Activated CD4-positive, CD25-positive, alpha-beta regulatory T cell (primary cell): ENCODE results near the gene CSAD.
"Not testable (repeated sequence)": the region's sequence is repeated elsewhere in the genome, so short reads cannot be mapped to it uniquely, and the experiment has no call there.

Source experiments
- DNase-seq, 4 experiments: peaks; one replicate each; lab custom pipeline; 2025; lab: John Stamatoyannopoulos, UW

The CSAD gene

DNA sequence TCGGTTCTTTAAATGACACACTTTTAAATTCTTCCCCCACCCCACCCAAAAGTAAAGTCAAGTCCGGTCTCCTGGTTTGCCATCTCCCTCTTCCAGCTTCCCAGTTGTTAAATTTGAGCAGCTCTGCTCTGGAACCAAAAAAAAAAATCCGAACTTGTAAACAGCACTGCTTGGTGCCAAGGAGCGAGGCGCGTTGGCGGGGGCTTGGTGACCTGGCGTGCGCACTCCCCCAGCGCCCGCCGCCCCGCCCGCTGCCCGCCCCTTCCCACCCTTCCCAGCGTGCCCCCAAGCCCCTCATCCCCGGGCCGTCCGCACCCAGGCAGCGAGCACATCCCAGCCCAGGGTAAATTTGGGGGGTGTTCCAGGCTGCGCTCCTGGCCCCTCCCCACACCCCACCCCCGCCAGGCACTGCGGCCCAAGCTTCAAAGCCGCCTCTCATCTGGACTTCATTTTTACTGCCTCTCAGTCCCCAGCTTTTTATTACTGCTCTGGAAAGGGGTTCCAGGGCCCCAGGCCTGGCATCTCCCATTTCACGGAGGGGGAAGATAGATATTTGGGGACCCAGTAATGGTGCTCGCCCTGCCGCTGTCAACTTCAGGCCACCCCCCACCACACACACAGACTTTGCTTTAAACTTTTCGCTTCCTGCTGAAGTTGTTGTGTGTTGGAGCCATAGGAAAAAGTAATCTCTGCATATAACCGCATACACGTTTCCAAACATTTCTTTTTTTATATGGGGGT is 38.0 kb upstream of the CSAD start:
- no peak for DNase-seq

DNA sequence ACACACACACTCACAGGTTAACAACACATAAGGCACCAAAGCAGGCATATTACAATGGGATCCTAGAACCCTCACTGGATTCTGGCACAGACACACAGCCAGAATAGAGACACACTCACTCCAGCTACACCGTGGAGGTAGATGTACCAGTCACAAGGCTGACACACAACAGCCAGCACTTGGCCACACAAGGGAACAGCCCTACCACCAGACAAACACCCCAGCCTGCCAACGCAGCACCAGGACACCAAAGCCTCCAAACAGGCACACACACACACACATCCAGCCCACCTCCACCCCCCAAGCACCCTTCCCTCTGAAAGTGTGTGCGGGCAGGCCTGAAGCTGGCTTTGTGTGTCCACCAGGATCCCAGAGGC is 37.2 kb upstream of the CSAD start:
- no peak for DNase-seq

DNA sequence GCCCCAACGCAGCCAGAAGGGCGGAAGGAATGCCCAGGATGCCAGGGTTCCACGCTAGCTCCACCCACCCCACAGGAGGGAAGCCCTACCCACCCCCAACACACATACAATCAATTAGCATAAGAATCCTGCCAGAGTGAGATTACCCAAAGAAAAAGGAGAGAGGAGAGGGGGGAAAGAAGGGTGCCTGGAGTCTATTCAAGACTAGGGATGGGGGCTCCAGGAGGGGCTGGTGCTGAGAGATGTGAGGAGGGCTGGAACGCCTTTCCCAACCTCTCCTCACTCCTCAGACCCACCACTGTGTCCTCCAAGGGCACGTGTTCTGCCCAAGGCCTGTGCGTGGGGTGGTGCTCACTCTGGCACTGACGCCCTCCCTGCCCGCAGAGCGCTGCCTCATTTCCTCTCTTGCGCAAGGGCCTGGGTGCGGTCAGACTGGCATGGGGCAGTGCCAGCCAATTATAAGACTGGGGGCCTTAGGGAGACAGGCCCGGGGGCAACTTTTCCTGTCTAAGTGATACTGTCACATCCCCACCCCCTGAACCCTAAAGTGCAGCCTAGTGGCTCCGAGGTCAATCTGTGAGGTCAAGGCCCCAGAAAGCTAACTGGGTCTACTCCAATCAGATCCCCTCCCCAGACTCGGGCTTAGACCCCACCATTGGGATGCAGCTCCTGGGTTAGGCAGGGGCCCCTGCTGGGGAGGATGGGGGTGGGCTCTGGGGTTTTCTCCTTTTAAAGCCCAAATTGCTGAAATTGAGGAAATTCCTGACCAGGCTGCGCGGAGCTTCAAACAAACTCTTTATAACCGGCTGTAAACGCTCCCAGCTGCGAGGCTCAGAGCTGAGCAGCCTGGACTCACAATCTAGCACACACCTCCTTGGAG is 36.6 kb upstream of the CSAD start:
- DNase-seq = no peak

DNA sequence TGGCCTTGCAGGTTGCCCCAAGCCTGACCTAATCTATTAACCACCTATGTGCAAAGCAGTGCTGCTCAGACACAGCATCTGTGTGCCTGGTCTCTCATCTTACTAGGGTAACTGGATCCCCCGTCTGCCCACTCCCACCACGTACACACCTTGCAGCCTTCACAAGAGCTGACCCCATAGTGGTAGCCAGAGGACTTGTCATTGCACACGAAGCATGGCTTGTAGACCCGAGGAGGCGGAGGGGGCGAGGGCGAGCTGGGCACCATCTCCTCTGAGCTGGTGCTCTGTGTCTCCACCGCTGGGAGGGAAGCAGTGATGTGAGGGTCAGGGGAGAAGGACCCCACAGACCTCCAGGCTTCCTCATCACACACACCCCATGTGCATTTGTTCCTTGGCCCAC is 34.8 kb upstream of the CSAD start:
- DNase-seq = no peak

DNA sequence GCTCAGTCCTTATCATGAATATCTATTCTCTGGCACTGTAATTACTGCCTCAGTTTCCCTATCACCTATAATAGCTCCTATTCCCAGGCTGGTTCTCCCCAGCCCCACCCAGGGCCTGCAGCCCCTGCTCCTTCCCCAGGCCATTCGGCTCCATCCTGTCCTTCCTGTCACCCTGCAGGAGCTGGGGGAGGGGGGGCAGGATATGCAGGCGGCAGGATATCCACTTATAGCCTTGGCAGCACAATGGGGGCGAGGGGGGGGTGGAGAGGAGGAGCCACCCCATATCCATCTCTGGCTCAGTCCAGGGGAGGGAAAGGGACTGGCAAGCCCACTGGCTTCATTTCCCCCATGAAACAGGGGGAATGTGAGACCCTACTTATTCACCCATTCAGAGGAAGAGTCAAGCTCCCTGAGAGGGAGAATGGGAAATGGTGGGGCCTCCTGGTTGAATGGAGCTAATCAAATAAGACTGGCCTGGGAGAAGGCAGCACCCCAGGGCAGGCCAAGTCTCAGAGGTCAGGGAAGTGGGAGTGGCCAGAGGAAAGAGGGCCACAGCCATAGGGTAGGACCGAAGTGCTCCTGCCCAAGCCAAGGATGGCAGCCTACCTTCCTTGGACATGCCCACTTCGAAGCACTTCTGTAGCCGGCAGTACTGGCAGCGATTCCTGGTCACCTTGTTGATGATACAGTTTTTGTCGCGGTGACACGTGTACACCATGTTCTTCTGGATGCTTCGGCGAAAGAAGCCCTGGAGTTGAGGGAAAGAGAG is 34.1 kb upstream of the CSAD start:
- DNase-seq = no peak

DNA sequence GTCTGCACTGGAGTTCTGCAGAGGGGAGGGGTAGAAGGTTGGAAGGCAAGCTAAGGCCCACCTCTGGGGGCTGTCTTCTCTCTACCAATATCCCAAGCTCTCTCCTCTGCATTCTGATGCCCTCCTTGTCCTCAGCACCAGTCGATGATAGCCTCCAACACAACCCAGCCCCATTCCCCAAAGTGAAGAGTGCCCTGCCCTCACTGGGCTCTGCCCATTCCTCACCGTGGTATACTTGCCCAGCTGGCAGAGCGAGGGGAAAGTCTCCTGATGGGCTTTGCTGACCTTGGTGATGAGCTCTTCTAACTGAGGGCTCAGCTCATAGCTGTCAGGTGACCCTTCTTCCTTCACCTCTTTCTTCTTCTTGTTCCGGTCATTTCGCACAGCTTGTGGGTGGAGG is 33.5 kb upstream of the CSAD start:
- DNase-seq = no peak

DNA sequence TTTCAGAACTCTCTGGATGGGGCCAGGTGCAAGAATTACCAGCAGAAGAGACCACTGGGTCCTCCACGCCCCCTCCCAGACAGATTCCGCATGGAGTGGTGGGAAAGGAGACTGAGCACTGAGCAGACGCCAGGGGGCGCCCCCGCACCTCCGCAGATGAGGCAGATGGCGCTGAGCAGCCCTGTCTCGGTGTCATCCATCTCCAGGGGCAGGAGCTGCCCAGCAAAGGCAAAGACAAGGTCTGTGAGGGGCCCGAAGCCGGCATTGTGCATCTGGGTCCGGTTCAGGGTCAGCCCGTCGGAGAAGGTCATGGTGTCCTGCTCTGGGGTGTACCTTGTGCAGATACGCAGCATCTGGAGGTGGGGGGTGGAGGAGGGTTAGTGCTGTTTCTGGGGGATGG is 32.6 kb upstream of the CSAD start:
- peak; percentile 71 to 80 (median 78) for DNase-seq

DNA sequence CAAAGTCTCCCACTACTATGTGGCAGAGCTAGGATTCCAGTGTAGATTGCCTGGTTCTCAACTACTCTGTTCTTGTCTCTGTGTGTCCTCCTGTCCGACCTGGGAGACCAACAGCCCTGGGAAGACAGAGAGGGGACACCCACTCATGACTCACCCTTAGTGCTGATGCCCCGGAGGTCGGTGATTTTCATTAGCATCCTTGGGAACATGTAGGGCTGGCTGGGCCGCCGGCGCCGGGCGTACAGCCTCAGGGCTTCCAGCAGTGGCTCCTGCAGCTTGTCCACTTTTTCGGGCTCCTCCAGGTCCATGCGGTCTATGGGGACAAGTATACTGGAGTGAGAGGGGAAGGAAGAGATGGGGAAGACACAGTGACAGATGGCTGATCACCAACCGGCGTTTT is 32.2 kb upstream of the CSAD start:
- no peak for DNase-seq

DNA sequence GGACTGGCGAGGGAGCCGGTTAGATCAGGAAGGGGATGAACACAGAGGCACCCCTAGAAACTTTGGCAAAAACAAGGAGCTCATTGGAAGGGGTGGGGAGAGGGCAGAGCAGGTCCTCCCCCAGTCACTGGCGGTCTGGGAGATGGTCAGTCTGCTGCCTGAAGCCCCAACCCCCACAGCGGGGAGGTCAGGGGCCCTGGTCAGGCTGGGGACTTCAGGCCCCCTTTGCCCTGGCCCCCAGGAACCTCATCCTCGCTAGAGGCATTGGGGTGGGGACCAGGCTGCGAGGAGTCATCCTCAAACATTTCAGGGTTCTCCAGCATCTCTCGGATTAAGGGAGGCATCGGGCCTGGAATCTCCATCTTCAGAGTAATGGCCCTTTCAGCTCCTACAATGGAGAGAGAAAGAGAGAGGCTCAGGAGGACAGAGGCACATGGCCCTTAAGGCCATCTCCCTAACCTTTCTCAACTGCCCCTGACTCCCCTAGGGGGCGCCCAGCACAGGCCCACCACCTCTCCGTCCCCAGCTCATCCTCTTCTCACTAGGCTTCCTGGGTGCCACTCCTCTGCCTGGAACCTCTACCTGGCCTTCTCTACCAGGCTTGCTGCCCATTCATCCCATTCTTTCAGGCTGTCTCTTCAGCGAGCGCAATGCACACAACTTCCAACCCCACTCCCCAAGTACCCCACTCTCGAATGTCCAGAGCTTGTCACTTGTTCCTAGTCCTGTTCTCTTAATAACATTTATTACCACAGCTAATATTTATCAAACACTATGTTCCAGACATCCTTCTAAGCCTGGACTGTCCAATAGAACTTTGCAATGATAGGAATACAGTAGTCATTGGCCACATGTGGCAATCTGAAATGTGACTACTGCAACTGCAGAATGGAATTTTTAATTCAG is 31.0 kb upstream of the CSAD start:
- DNase-seq = no peak

DNA sequence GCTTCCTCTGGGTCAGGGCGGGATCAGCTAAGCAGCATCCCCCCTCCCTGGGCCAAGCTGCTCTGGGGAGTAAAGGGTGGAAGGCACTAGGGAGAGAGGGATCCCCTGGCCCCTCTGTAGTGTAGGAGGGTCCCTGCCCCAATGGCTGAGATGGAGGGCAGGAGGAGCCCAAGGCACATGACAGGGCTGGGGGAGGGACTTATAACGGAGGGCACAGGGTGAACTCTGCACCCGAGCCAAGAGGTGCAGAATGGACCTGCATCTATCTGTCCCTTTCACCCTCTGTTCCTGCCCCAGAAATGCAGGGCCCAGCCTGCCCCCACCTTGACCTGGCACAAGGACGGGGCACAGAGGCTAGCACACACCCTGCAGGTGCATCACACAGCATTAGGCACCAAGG is 30.1 kb upstream of the CSAD start:
- DNase-seq = no peak

DNA sequence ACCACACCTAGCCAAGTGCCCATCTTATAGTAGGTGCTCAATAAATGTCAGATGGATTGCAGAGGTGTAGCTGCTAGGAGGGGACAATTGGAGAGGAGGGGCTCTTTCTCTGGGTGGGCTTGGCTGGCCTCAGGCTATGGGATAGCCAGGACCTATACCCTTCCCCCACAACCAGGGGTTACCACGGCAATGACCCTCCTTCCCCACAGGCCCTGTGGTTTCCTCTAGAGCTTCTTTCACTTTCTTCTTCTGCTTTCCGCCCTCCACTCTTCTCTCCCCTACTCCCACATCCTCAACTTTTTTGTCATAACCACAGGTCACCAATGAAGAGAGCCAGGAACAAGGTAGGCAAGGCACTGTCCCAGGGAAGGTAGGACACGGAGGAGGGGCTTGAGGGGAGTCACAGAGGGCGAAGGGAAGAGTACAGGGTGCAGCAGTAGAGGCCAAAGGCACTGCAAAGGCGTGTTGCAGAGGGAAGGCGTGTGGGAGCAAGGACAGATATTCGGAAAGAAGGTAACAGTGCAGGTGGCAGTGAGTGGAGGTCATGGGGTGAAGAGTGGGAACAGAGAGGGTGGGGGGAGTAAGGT is 28.2 kb upstream of the CSAD start:
- no peak for DNase-seq

DNA sequence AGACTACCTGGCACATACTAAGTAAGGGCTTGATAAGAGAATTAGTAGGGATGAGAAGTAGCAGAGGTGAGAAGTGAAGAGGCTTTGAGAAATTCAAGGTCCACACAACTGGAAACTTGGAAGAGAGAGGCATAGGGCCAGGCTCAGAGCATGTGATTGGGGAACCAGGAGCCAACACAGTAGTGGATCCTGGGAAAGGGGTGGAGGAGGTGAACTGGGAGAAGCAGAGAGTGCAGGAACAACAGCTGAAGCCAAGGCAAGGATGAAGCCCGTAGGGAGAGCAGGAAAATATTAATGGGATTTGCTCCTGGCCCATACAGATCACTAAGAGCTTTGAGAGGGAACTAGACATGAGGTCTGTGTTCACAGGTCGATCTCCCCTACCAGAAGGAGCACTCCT is 27.7 kb upstream of the CSAD start:
- no peak for DNase-seq

DNA sequence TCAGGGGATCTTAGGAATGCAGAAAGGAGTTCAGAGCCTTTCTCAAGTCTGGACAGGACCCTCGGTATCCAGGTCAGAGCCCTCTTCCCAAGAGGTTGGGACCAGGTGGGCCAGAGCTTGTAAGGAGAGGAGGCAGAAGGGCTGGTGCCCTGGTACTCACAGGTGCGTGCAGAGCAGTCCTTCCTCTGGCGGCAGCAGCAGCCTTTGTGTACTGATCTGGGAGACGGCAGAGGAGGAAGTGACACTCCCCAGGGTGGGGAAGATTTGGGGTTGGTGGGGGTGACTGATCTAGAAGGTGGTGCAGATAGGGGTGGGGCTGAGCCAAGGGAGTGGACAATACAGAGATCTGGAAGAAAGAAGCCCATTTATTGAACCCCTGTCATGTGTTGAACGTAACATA is 26.3 kb upstream of the CSAD start, which contains the start of gene ITGB7:
Gene ITGB7, minus strand, starts transcription at position 210 of the 400 bp plus-strand sequence. CDS start 6,808 bp downstream, outside the sequence.
- DNase-seq = peak in 2 of 4 experiments; percentile 43

DNA sequence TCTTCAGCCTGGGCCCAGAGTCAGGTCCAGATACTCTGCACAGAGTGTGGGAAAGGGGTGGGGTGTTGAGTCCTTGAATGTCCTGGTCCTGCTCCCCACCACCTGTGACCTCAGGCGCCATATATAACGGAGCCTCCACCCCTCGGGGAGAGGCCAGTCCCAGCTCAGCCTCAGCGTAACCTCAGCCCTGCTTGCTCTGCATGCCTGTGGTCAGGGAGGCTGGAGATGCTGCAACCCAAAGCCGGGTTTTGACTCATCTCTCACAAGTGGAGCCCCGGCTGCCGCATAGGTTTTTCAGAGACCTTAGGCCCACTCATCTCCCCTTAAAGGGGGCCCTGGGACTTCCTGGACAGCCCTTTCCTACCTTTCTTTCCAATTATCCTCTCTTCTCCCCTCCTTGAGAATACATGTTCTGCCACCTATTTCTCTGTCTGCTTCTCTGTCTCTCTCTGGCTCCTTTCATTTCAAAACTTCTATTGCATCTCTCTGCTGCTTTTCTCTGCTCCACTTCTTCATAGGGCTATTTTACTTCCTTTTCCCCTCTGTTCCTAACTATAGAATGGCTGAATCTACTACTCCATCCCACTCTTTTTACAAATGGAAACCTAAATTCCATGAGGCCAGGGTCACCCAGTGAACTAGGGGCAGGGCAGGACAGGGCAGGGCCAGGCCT is 25.2 kb upstream of the CSAD start:
- peak in 3 of 4 experiments; percentile 18 to 37 (median 29) for DNase-seq

DNA sequence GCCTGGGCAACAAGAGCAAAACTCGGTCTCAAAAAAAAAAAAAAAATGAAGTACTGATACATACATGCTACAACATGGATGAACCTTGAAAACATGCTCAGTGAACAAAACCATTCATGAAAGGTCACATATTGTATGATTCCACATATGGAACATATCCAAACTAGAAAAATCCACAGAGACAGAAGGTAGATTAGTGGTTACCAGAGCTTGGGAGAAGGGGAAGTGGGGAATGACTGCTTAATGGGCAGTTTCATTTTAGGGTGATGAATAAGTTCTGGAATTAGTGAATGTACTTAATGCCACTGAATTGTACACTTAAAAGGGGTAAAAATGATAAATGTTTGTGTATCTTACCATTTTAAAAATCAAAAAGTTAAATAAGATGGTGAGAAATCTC is 23.6 kb upstream of the CSAD start:
- DNase-seq = no peak

DNA sequence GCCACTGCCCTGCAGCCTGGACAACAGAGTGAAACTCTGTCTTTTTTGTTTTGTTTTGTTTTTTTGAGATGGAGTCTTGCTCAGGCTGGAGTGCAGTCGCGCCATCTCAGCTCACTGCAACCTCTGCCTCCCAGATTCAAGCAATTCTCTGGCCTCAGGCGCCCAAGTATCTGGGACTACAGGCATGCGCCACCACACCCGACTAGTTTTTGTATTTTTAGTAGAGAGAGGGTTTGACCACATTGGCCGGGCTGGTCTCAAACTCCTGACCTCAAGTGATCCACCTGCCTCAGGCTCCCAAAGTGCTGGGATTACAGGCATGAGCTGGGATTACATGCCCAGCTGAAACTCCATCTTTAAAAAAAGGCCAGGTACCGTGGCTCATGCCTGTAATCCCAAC is 21.6 kb upstream of the CSAD start:
- DNase-seq = not testable (repeated sequence)

DNA sequence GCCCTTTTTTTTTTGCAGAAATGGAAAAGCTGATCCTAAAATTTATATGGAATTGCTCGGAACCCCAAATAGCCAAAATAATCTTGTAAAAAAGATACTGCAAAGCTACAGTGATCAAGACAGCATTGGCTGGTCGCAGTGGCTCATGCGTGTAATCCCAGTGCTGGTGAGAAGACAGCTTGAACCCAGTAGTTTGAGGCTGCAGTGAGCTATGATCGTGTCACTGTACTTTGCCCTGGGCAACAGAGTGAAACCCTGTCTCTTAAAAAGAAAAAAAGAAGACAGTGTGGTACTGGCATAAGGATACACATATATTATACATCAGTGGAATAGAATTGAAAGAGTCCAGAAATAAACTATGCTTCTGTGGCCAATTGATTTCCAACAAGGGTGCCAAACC is 20.9 kb upstream of the CSAD start:
- no peak for DNase-seq

DNA sequence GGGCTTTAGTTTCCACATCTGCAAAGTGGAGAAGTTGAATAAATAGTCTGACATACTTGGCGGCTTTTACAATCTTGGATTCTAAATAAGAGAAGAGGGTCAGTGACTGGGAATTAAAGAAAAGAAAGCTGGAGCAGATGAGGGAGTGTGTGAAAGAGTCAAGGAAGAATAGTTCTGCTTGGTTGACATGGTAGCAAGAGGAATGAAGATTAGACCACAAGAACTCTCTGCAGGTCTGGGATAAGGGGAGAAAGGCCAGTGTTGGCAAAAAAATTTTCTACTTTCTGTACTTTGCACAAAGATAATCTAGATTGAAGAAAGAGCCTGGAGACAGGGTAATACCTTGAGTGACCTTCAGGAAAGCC is 20.4 kb upstream of the CSAD start:
- no peak for DNase-seq

DNA sequence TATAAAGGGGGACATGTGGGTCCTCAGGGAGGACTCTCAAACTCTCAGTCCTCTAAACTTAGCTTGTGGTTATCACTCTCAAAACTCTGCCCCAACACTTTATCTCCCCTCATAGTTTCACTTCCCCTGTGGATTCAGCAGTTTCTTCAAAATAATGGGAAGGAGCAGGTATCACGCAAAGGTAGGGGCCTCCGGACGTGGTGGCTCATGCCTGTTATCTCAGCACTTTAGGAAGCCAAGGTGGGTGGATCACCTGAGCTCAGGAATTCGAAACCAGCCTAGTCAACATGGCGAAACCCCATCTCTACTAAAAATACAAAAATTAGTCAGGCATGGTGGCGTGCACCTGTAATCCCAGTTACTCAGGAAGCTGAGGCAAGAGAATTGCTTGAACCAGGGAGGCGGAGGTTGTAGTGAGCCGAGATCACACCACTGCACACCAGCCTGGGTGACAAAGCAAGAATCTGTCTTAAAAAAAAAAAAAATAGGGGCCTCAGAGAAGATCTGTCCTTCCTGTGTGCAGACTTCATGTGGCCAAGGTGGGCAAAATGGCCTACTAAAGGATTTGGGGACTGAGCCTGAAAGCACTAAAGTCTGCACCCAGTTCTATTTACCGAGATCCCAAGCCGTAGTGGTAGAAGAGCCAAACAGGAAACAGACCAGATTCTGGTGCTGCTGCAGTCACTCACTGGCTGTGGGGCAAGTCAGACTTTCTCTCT is 19.9 kb upstream of the CSAD start:
- DNase-seq = no peak

DNA sequence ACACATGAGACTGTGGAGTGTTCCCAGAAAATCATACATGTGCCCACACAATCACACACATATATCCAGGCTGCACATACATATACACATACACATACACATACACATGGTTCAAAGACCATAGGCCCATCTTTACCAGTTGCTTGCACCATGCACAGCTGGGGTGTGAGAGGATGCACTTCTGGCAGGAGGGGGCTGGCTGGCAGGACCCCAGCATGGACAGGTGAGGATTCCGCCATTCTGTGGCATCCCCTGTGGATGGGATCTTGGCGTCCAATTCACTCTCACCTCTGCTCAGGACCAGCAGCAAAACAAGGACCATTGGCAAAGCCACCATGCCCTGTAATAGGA is 19.4 kb upstream of the CSAD start:
- DNase-seq = no peak
